ENCODE results near the gene SYT7. TPM values are rescaled to one million over a fixed set of nuclear protein-coding genes. Genes with fewer than 3 reads are reported as not detected.

The SYT7 gene
- total RNA-seq, 1 experiment from 2014 or later = 0.69 TPM

DNA sequence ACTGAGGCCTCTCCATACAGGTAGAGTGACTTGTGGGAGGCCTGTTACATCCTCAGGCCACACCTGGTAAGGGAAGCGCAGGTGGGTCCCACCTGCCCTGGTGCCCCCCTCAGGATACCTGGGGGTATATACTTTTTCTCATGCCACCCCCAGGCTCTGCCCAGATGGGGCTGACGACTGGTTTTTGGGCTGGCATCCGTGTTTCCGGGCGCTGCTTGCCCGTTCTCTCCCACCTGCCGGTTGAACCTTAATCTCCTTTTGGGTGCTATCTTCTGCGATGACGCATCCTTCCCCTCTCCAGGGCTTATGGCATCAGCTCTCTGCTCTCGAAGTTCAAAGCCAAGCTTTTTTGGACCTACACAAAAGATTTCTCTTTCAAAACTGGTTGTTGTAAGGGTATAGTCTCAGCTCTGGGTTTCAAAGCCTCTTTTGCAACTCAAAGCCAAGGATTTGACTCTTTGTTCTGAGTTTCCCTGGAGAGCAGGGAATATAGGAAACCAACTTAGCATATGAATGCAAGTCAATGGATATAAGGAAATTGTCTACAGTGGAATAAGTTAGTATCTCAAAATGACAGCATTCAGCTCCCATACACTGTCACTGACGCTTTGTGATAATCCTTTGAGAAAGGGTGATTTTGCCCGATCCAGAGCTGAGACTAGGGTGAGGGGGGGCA, 80.9 kb downstream of the SYT7 start:
- in situ Hi-C loops (cut with HindIII; ENCODE audit: low pct_unique_long_range_greater_than_20kb, low sequenced_read_pairs) = no loop called here
- DNase-seq (ENCODE audit: low read depth, low spot score) = no peak

GRCh38 chr11:61498767-61499341, 82.0 kb downstream of the SYT7 start:
- in situ Hi-C loops (cut with HindIII; ENCODE audit: low pct_unique_long_range_greater_than_20kb, low sequenced_read_pairs) = no loop called here
- no peak for DNase-seq (ENCODE audit: low read depth, low spot score)

DNA sequence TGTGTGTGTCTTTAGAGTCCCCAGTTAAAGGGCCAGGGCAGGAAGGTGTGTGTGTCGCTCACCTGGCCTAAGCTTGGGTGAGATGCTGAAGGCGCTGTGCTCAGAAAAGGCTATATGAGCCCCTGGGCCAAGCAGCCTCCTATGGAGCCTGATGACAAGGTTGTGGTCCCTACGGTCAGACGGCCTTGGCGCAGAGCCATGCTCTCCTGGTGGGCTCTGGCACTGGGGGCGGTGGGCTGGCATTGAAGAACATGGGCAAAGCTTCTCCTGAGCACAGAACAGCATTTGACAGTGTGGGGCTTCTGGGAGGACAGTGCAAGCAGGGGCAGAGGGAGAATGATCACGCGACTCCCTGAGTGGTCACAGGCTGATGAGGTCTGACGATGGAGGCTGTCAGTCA, 83.0 kb downstream of the SYT7 start:
- in situ Hi-C loops (cut with HindIII; ENCODE audit: low pct_unique_long_range_greater_than_20kb, low sequenced_read_pairs) = no loop called here
- DNase-seq (ENCODE audit: low read depth, low spot score) = no peak

GRCh38 chr11:61497473-61497872, 83.4 kb downstream of the SYT7 start:
- in situ Hi-C loops (cut with HindIII; ENCODE audit: low pct_unique_long_range_greater_than_20kb, low sequenced_read_pairs) = no loop called here
- DNase-seq (ENCODE audit: low read depth, low spot score) = no peak

- DNase-seq (ENCODE audit: low read depth, low spot score) = no peak
- in situ Hi-C loops (cut with HindIII; ENCODE audit: low pct_unique_long_range_greater_than_20kb, low sequenced_read_pairs) = no loop called here
Observed at GRCh38 chr11:61496602-61497400, 84.1 kb downstream of the SYT7 start.

DNA sequence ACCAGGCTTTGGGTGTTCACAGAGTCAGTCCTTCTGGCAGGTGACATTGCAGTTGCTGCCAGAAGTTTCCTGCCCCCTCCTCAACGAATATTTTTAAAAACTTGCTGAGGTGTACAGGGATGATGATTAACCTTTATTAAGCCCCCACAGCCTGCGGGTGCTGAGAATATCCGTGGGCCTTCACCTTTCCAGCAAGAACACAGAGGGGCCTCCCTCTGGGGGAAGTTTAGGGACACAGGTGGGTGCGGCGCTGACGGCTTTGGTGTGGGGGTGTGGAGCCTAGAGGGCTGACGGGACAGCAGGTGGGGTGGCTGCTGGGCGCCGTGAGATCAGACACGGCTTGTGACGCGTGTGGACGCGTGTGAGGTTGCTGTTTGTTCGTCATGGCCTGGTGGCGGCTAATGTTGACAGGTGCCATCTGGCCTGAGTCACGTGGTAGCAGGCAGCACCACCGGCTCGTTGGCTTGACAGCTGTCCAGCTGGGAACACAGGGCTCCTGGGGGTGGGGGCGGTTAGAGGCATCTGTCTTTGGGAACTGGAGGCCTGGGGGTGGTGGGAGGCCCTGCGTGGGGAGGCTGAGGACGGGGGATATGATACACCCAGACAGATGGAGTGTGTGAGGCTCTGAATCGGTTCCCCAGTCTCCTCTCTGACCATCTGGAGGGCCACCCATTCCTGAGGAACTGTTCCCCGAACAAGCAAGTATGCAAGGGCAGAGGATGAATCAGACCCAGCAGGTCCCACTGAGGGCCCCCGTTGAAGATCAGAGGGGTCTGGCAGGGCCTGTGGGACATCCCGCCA, 84.9 kb downstream of the SYT7 start:
- DNase-seq (ENCODE audit: low read depth, low spot score) = no peak
- in situ Hi-C loops (cut with HindIII; ENCODE audit: low pct_unique_long_range_greater_than_20kb, low sequenced_read_pairs) = no loop called here

DNA sequence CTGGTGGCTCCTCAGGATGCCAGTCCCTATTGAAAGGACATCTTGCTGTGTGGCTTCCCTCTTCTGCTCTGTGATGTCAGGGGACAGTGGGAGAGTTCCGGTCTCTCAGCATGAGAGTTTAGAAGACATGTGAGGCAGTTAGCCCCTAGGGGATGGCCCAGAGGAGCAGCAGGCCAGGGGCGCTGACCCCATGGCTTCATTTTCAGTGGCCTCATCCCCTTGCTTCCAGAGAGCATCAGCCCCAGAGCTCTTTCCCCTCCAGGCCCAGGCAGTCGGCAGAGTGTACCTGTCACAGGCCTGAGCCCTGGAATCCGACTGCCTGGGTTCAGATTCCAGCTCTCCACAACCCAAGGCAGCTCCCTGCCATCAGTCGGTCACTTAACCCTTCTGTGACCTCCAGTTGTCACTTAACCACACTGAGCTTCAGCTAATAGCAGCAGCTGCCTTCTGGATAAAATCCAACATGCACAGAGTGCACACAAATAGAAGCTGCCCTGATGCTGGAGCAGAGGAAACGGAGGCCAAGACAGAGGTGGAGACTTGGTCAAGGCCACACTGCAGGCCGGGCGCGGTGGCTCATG, 86.4 kb downstream of the SYT7 start:
- DNase-seq (ENCODE audit: low read depth, low spot score) = no peak
- in situ Hi-C loops (cut with HindIII; ENCODE audit: low pct_unique_long_range_greater_than_20kb, low sequenced_read_pairs) = no loop called here

DNA sequence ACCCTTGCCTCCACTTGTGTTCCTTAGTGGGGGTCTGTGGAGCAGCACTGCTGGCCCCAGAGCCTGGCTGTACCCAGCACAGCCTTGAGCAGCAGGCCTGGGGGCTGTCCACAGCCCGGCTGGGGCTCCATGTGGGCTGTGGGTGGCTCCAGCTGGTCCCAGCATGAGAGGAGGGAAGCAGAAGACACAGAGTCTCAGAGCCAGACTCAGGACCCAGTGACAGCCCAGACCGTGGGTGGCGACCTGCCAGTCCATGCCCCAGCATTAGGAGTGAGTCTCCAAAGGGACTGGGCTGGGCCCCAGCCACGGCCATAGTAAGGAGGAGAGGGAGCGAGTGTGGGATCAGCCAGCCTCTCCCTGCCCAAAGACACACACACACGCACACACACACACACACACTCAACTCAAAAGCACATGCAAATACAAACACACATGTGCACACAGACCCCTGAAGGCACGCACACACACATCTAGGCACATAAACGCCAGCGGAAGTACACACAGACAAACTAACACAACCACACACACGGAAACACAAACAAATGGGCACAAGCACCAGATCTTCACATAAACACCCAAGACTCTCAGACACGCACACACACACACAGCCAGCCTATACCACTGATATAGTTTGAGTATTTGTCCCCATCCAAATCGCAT, 89.0 kb downstream of the SYT7 start:
- no peak for DNase-seq (ENCODE audit: low read depth, low spot score)
- in situ Hi-C loops (cut with HindIII; ENCODE audit: low pct_unique_long_range_greater_than_20kb, low sequenced_read_pairs) = no loop called here

DNA sequence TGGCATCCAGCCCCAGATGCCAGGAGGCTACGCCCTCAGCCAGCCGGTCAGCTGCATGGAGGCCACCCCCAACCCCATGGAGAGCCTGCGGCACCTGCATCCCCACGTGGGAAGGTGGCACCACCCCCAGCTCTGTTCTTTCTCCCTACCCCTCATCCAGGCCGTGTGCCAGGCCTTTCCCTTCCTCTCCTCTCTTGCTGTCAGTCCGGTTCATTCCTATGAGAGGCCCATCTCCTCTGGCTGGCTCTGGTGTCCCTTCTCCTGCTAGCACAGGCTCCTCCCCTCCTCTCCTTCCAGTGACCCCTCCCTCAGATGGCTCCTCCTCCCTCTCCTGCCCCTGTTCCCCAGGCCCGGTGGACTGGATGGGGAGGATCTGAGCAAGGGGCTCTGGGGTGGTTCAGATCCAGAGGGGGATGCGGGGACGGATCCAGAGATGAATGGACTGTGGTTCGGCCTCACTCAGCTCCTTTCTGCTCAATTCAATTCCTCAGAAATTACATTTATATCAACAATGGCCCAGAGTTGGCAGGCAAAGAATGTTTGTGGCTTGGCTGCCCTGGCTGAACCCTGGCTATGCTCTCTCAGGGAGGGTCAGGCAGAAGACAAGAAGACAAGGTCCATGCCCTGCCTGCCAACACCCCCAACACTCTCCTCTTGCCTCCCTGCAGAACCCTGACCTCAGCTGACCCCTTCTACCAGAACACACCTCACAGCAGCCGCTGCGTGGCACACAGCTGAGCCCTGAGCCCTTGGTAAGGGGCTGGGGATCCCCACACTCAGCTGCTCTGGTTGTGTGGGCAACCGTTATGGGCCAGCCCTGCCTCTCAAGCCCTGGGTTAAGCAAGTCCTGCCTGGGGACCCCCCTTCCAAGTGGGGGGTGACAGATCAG, 90.8 kb downstream of the SYT7 start:
- DNase-seq (ENCODE audit: low read depth, low spot score) = no peak
- in situ Hi-C loops (cut with HindIII; ENCODE audit: low pct_unique_long_range_greater_than_20kb, low sequenced_read_pairs) = no loop called here

DNA sequence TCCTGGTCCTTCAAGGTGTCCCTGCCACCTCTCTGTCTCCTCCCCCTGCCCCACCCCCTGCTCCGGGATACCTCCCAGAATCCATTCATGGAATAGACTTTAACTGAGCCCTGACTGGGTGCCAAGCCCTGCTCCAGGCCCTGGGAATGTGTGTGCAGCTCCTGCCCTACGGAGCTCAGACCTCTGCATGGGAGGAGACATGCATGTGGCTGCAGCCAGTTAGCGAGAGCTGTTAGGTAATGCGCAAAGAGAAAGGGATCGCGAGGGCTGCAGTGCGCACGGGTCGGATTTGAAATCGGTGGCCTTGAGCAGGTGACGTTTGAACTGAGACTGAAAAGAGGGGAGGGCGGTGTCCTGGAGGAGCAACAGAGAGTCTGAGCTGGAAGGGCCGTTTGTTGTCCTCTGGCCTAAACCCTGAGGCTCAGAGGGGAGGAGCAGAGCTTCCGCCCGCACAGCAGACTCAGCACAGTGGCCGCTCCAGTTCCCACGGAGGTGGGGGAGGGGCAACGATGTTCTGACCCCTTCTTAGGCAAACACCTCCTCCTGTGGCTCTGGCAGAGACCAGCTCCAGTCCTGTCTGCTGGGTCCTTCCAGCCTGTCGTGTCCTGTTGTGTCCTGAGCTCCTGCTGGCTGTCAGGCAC, 92.1 kb downstream of the SYT7 start:
- DNase-seq (ENCODE audit: low read depth, low spot score) = no peak

DNA sequence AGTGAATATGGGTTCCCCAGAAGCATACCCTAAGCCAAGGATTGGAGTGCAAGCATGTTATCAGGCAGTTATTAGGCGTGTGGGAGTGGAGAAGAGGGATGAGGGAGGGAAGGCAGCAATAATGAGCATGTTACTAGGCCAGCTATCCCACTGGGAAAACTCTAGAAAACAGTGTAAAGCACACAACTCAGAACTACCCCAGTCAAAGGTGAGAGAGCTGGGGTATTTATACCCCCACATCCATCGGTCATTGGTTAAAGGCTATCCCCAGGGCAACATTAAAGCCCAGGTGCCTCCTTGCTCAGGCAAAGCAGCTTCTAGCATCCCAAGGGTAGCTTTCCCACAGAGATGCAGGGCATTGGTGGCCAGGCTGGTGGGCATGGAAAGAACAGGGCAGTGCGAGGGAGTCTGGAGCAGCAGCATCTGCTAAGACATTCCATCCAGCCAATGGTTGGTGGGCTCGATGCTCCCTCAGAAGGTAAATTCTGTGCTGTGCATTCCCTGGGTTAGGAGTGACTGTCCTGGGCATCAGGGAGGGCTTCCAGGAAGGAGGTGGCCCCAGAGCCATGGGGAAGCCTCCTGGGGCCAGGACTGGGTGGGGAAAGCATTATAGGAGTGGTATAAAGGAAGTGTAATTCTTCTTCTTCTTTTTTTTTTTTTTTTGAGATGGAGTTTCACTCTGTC, 93.4 kb downstream of the SYT7 start:
- no peak for DNase-seq (ENCODE audit: low read depth, low spot score)
- in situ Hi-C loops (cut with HindIII; ENCODE audit: low pct_unique_long_range_greater_than_20kb, low sequenced_read_pairs) = no loop called here

More for the DNA sequence above, 92.1 kb downstream of the SYT7 start:
- in situ Hi-C loops (cut with HindIII; ENCODE audit: low pct_unique_long_range_greater_than_20kb, low sequenced_read_pairs) = no loop called here

GRCh38 chr11:61486779-61487178, 94.1 kb downstream of the SYT7 start:
- in situ Hi-C loops (cut with HindIII; ENCODE audit: low pct_unique_long_range_greater_than_20kb, low sequenced_read_pairs) = no loop called here
- no peak for DNase-seq (ENCODE audit: low read depth, low spot score)

DNA sequence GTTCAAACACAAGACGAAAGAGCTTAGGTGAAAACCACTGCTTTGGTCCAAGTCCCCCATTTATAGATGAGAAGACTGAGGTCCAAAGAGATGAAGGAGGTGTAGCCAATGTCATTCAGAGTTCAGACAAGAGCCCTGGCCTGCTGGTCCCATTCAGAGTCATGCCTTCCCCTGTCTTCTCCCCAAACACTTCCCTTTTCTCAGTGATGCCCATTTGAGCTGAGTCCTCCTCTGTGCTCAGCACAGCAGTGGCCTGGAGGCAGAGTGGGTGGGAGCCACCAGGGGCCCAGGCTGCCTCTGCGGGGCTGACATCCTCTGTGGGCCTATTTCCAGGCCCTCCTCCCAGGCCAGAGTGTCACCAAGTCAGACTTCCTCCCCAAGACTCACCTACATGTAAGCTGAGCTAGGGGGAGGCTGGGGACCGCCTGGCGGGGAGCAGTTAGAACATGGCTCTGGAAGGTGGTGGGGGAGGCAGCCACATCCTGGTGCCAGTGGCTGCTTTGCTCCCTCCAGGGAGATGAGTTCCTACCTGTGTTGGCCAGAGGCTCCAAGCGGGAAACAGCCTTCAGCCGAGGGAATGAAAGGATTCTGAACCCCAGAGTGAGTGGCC, 94.8 kb downstream of the SYT7 start:
- DNase-seq (ENCODE audit: low read depth, low spot score) = no peak
- in situ Hi-C loops (cut with HindIII; ENCODE audit: low pct_unique_long_range_greater_than_20kb, low sequenced_read_pairs) = no loop called here

- in situ Hi-C loops (cut with HindIII; ENCODE audit: low pct_unique_long_range_greater_than_20kb, low sequenced_read_pairs) = no loop called here
- DNase-seq (ENCODE audit: low read depth, low spot score) = no peak
Observed at GRCh38 chr11:61485080-61485479, 95.8 kb downstream of the SYT7 start.

- in situ Hi-C loops (cut with HindIII; ENCODE audit: low pct_unique_long_range_greater_than_20kb, low sequenced_read_pairs) = no loop called here
- no peak for DNase-seq (ENCODE audit: low read depth, low spot score)
Observed at GRCh38 chr11:61484541-61484940, 96.3 kb downstream of the SYT7 start.

Data from SK-MEL-5 (cell line).